ENCODE measurements around the gene KRTAP5-10.

KRTAP5-10 gene, protein sequence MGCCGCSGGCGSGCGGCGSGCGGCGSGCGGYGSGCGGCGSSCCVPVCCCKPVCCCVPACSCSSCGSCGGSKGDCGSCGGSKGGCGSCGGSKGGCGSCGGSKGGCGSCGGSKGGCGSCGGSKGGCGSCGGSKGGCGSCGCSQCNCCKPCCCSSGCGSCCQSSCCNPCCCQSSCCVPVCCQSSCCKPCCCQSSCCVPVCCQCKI

GRCh38 chr11:71565263-71565662, at the start of gene KRTAP5-10:
Gene KRTAP5-10 (plus strand): TSS chr11:71565563. CDS start chr11:71565588, 25 bp downstream.
- no peak within 1 kb of the TSS for H3K27ac ChIP-seq
- TF ChIP-seq ZFX (IDR thresholded peaks at IDR 0.05) (no peak), CTCF (conservative IDR thresholded peaks at IDR 0.05) (no peak)

DNA sequence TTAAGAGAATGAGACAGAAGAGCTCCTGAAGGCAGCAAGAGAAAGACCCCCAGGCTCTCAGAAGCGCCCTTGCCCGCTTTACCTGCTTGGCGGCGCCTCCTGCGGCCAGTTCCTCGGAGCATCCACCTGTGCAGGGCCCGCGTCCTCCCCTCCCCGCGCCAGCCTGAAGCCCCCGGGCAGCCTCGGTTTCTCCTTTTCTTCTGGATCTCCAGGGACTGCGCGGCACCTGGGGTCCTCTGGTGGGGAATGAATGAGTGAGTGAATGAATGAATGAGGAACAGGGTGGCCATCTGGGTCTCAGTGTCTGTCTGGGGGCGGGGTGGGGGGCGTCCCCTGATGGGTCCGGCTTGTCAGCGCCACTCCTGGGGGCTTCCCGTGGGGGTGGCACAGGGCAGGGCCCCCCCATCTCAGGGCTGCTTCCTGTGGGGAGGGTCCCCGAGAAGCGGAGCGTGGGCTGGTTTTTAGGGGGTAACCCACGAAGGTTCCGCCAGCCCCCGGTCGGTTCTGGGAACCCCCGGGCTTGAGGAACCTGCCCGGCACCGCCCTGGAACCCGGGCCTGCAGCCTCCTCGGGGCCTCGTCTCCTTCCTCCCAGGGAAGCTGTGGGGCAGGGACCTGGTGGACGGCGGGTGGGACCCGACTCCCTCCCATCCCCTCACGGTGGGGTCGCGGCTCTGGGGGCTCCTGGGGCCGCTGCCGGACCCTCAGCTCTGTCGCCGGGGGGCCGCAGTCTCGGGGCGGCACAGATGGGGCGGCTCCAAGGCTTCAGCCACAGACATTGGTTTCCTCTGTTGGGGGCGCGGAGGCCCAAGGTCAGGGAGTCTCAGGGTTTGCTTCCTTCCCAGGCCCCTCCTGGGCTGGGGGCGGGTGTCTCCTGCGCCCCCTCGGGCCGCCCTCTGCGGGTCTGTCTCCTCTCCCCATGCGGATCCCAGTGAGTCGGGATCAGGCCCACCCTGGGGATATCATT, 46.6 kb upstream of the KRTAP5-10 start:
- H3K27ac ChIP-seq = no peak overlapping the region
- TF ChIP-seq CTCF (conservative IDR thresholded peaks at IDR 0.05) = no peak
- TF ChIP-seq ZFX (IDR thresholded peaks at IDR 0.05) = no peak

DNA sequence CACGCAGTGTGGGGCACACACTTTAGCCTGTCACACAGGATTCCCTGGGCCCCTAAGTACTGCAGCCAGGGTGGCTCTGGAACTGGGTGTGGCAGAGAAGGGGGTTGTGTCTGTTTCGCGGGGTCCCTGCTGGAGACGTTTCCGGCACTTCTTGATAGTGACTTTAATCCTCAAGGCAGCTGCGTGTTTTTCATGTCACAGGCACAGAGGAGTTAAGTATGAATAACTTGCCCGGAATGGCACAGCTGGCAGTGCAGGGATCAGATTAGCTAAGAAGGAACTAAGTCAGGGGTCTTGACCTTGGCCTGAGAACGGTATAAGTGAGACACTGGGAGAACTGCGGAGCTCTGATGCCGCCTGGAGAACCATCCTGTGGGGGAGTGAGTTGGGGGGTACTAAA, 45.8 kb upstream of the KRTAP5-10 start:
- H3K27ac ChIP-seq = no peak overlapping the region
- TF ChIP-seq CTCF (conservative IDR thresholded peaks at IDR 0.05) = no peak
- TF ChIP-seq ZFX (IDR thresholded peaks at IDR 0.05) = no peak

- no peak for TF ChIP-seq ZFX (IDR thresholded peaks at IDR 0.05)
- no peak for TF ChIP-seq CTCF (conservative IDR thresholded peaks at IDR 0.05)
Observed at GRCh38 chr11:71525188-71525937, 40.0 kb upstream of the KRTAP5-10 start.

DNA sequence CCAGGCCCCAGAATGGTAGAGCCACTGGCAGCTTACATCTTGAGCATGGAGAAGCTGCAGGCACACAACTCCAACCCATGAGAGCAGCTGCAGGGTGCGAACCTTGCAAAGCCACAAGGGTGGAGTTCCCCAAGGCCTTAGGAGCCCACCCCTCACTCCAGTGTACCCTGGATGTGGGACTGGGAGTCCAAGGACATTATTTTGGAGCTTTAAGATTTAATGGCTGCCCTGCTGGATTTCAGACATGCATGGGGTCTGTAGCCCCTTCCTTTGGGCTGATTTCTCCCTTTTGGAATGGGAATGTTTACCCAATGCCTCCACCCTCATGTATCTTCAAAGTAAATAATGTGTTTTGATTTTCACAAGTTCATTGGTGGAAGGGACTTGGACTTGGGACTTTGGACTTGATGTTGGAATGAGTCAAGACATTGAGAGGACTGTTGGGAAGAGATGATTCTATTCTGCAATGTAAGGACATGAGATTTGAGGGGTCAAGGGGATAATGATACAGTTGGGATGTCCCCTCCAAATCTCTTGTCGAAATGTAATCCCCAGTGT, 39.3 kb upstream of the KRTAP5-10 start:
- TF ChIP-seq ZFX (IDR thresholded peaks at IDR 0.05) (no peak), CTCF (conservative IDR thresholded peaks at IDR 0.05) (no peak)
- peak overlapping the region; percentile 66 for H3K27ac ChIP-seq

More at GRCh38 chr11:71525188-71525937, 40.0 kb upstream of the KRTAP5-10 start:
- H3K27ac ChIP-seq = peak overlapping the region; percentile 66

DNA sequence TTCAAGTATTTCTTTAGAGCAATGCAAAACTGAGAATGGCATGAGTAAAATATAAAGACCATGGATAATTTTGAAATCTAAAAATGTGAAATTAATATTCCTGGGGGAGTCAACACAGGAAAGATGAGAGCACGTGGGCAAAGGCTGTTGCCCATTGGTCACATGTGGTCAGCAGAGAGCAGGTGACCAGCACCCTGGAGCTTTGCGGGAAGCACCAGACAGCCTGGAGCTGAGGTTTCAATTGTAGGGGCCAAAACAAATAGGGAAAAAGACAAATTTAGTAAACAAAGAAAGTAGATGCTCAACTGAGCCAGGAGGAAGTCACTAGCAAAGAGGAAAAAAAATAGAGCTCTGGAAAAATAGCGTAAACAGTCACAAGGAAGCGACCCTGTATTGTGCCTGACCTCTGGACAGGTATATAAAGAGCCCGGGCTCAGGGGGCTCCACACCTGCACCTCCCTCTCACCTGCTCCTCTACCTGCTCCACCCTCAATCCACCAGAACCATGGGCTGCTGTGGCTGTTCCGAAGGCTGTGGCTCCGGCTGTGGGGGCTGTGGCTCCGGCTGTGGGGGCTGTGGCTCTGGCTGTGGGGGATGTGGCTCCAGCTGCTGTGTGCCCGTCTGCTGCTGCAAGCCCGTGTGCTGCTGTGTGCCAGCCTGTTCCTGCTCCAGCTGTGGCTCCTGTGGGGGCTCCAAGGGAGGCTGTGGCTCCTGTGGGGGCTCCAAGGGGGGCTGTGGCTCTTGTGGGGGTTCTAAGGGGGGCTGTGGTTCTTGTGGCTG, 38.4 kb upstream of the KRTAP5-10 start, which contains the start of gene KRTAP5-7:
KRTAP5-7 (plus strand) TSS at position 472 of the 780 bp plus-strand sequence; CDS start at position 506, 34 bp downstream.
- peak within 1 kb of the TSS; percentile 66 for H3K27ac ChIP-seq

Data from C4-2B (cell line).